Erythroblast (primary cell): Measurements from ENCODE around the gene IPPK.

Experiments used
- GATA1 ChIP-seq: IDR thresholded peaks from 2 replicates; pipeline ENCODE4 v1.6.1; 2011; ENCODE audit warnings: low read depth, mild to moderate bottlenecking, control low read depth, low read length, moderate library complexity
- POLR2A ChIP-seq: IDR thresholded peaks from 2 replicates; pipeline ENCODE4 v1.6.1; 2011; ENCODE audit warnings: mild to moderate bottlenecking, low read length

DNA sequence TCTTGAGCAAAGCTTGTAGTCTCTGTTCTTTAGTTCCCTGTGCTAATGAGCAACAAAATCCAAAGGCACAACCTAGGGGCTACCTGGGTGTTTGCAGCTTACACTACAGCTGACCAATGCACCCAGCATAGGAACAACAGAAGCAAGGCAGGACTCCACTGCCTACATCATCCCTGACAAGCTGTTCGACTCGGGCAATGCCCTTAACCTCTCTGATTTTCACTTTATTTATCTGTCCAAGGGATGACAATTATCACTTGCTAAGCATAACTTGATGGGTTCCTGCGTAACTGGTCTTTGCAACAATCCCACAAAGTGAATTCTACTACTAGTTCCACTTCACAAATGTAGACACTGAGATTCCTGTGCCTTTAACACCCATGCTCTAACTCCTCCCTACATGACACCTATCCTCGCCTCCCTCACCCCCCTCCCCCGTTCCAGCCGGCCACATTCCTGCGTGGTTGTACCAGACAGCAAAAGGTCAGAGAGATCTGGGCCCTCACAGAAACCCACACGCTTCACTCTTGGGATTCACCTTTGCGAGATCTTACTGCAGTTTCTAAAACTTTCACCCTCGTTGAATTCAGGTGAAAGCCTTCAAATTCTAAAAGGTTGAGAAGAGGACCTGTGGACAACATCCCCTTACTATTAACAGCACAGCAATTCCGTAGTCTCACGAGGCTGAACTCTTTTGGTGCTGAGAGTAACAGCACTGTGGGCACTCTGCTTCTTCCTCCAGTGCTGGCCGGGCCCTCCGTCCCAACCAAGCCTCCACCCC lies 995 bp downstream of the IPPK start:
- TF ChIP-seq POLR2A (no peak), GATA1 (no peak)
